DMS153 treated with DMSO at 0.1 percent for 48 hours (cell line): Measurements from ENCODE around the gene MRPS16.

Source experiments
- DNase-seq: peaks from one replicate; lab custom pipeline; 2025; ENCODE audit not compliant: unreplicated experiment; lab: John Stamatoyannopoulos, UW

Gene MRPS16

DNA sequence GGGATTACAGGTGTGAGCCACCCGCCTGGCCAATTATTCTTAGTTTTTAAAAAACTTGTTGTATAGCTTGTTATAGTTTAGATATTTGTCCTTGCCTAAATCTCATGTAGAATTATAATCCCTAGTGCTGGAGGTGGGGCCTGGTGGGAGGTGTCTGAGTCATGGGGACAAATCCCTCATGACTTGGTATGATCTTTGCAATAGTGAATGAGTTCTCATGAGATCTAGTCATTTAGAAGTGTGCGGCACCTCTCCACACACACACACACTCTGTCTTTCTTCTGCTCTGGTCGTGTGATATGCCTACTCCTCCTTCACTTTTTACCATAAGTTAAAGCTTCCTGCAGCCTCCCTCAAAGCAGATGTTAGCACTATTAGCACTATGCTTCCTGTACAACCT lies 47.4 kb downstream of the MRPS16 start:
- no peak for DNase-seq
